HG03196 (cell line): ENCODE results near the gene AIG1.
"Not testable (repeated sequence)": the region's sequence is repeated elsewhere in the genome, so short reads cannot be mapped to it uniquely, and the experiment has no call there.

ENCODE experiments used
- ATAC-seq: cut with Tn5 transposase; IDR thresholded peaks from one replicate; pipeline ENCODE4 v1.9.1; 2021; ENCODE audit not compliant: unreplicated experiment

AIG1 gene

GRCh38 chr6:143313163-143313562, 252.5 kb downstream of the AIG1 start:
- ATAC-seq, result no peak

GRCh38 chr6:143321491-143322086, 260.9 kb downstream of the AIG1 start:
- ATAC-seq, result no peak

- ATAC-seq, result no peak
Observed at GRCh38 chr6:143322386-143322785, 261.7 kb downstream of the AIG1 start.

DNA sequence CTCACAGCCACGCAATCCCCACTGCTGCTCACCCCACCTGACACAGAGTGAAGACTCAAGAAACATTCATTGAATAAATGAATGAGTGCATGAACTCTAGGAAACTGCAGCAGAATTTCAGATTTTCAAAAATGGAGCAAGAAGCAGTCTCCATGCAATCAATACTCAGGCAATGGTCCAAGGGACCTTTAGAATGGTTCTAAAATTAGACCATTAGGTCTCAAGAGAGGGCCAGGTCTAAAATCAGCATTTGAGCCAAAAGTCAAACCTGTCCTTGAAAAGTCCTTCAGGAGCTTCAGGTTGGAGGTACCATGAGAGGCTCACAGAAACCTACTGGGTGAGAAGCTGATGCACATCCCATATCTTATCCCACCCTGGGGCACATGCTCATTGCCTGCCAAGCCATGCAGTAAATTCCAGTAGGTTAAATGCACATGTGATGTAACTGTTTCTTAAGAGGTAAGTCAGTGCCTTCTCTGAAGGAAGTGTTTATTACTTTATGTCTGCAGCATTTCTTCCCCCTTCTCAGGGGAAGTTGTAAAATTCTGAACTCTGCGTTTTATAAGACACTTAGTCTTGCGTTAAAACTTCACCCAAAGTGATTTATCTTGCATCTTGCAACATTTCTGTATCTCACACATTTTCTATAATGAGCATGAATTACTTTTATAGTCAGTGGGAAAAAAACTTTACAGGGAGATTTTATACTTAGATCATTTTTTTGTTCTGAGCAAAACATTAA, 263.2 kb downstream of the AIG1 start:
- ATAC-seq, result no peak

DNA sequence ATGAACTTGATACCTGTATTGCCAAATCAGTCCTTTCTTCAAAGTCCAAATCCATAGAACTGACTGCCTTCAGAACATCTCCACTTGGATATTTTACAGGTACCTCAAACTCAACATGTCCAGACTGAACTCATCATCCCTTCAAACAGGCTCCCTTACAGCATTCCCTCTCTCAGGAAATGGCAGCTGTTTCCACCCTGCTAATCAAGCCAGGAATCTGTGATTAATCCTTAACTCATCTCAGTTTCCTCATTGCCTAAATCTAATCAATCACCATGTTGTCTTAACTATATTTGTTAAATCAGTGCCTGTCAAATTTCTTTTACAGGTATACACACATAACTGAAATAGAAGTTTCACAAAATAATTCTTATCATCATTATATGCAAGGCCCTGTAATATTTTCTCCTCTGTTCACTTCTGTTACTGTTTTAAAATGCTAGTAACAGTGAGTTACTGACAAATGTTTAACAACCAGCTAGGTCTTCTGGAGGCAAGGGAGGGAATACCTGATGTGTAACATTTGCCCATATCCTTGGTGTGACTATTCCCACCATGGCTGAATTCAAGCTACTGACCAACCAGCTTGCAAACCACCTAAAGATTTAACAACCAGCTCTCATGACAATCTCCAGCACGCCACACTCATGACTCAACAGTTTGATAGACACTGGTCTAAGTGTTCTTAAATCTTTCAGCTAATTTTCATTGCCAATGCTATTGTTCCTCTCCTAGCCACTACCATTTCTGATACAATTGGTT, 264.9 kb downstream of the AIG1 start:
- ATAC-seq, result no peak

GRCh38 chr6:143328876-143329275, 268.2 kb downstream of the AIG1 start:
- ATAC-seq, result no peak

GRCh38 chr6:143329323-143329722, 268.6 kb downstream of the AIG1 start:
- ATAC-seq, result no peak

DNA sequence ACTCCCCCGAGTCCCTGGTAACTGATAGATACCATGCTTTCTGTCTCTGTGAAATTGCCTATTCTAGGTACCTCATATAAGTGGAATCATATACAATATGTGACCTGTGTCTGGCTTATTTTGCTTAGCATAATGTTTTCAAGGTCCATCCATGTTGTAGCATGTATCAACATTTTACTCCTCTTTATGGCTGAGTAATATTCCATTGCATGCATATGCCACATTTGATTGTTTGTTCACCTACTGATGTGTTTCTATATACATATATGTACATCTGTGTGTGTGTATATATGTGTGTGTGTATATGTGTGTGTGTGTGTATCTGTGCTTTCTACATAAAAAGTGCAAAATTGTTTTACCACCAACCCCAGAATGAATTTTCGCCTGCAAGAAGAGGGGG, 270.7 kb downstream of the AIG1 start:
- ATAC-seq, result no peak

DNA sequence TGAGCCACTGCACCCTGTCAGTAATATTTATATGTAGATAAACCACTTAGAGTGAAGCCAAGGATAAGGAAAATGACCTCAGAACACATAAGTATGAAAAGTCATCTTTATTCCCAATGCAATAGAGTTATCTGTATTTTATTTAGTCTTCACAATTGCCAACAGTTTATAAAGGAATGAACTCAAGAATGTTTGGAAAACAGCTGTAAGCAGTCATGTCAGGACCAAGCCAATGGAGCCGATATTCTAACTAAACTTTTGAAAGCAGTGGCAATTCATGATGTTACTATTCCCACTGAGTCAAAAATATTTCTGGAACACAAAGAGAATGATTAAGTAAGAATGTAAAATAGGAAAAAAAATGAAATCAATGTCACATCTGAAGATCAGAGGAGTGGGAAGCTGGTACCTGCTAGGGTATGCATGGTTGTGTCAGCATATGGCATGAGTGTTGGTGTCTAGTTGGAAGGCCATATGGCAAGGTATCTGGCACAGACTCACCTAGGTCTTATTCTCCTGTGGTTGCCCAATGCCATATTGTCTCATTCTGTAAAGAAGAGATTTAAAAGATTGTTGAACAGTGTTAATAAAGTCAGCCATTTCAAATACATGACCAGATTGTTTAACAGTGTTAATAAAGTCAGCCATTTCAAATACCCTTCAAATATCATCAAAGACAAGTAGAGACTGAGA, 271.6 kb downstream of the AIG1 start:
- ATAC-seq, result no peak

DNA sequence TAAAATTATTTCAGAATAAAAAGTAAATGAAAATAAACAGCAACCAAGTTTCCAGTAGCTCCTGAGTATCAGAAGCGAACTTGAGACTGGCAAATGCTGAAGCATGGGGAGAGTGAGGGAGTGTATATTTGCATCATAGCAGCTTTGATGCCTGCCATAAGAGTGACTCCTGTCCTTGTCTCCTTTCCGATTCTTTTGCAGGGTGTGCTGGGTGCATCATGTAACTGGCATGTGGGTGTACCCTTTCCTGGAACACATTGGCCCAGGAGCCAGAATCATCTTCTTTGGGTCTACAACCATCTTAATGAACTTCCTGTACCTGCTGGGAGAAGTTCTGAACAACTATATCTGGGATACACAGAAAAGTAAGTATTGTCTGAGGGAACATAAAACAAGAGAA, 272.4 kb downstream of the AIG1 start:
- no peak for ATAC-seq

DNA sequence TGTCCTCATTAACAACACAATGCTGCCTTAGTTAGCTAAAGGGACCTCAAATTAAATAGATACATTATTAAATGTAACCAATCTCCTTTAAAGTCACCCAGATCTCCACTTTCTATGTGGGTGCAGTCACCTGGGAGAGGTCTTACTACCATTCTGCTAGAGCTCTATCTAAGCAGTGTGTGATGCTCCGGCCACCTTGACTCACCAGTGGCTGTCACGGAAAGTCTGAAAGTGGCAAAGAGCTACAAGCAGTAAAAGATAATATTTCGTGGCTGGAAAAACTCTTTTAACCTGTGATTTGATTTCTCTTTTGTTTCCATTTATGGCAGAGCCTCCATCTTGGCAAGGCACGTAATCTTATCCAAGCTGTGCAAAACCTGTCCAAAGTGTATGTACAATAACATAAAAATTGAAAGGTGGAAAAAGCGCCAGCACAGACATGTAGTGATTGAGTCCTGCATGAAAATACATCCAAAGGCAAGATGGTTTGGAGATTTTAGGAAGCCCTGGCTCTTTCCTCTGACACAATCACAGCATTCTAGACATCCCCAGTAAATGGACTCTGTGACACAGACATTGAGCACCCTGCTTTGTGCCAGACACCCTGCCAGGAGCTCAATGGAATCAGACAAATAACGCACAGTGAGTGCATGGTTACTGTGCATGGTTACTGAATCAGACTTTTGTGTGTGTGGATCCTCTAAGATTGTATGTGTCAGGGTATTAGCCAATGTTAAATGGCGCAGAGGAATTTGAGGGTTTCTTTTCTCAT, 273.2 kb downstream of the AIG1 start:
- ATAC-seq, result no peak

DNA sequence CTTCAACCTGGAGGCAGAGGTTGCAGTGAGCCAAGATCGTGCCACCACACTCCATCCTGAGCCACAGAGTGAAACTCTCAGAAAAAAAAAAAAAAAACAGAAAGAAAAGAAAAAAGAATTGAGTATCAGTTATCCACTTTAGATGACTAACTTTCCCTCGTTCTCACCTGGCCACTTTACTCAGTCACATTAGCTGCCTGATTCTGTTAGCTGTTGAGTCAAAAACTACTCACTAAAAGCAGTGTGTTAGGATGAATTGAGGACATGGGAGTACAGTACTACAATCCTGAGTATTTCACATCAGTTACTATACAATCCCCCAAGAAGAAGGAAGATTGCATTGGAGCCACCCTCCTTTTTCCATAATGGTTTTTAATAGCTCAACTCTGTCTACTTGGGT, 275.2 kb downstream of the AIG1 start:
- ATAC-seq, result no peak

GRCh38 chr6:143336446-143337152, 275.9 kb downstream of the AIG1 start:
- ATAC-seq, result no peak

DNA sequence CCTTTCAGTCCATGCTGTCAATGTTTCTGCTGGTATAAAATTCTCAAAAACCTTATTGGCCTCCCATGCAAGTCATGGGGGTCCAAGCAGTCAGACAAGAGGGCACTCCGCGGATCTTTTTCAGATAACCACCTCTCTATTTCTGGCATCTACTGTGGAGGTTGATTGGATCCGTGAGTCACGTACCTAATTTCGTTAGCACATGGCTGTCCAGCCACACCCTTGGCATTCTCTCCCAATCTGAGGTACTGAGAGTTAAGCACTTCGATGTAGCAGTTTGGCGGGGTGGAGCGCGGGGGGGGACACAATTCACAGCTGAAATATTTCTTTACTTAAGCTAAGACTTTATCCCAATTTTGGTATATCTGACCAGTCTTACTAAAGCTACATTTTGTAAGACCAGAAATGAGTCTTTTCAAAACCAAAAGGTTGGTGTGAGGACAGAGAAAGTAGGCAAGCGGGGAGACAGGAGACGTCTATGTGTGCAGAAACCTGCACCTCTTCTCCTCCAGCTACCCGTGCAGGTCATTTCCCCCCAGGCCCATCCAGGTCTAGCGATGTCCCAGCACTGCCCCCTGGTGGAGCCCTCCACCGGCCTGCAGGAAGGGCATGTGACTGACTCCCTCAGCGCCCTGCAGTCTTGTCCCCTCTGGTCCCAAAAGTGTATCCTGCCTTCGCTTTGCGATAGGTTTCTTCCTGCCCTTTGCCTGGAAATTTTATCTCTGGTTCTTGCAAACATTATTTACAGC, 276.7 kb downstream of the AIG1 start:
- ATAC-seq, result no peak

DNA sequence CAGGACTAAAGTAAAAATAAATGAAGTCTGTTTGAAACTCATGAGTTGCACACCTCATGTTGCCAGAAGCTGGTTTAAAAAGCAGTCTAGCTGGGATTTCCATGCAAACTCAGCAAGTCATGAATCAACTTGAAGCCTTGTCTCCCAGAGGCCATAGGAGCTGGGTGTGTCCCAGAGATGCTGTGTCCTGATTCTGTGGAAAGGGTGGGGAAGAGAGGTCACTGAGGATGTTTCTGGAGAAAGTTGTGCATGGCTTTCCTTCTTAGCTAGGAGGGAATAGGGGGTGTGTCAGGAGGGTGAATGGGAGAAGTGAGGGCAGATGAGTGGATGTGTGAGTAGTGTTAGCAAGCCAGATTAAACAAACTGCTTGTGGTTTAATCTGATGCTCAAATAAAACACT, 278.5 kb downstream of the AIG1 start:
- no peak for ATAC-seq

DNA sequence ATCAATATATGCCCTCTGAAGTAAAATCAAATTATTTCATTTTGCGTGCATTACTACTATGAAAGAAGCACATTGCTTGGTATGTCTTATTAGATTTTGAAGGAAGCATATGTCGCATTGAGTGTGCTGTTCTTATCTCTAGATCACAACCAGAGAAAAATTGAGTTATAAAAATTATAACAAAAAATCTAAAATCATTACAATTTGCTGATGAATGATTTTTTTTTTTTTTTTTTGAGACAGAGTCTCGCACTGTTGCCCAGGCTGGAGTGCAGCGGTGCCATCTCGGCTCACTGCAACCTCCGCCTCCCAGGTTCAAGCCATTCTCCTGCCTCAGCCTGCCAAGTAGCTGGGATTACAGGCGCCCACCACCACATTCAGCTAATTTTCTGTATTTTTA, 284.8 kb downstream of the AIG1 start:
- ATAC-seq, result not testable (repeated sequence)

GRCh38 chr6:143346004-143346403, 285.3 kb downstream of the AIG1 start:
- no peak for ATAC-seq

DNA sequence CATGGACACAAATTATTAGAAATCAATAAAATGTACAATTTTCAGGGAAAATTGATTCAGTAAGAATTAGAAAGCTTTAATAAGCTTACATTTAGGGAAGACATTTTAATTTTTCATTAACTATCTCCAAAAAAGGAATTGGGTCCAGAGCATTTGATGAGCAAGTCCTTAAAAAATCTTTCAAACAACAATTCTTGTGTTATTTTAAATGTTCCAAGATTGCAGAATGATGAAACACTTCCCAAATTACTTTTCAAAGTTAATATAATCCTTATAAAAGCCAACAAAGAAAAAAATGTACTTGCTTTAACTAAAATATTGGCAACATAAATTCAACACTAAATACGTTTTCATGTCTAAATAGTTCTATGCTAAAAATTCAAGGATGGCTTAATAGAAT, 287.8 kb downstream of the AIG1 start:
- ATAC-seq, result no peak

GRCh38 chr6:143349530-143349929, 288.8 kb downstream of the AIG1 start:
- ATAC-seq, result no peak
